Right atrium auricular region (tissue), 2 donors: ENCODE measurements around the gene IL17REL. TPM values are rescaled to one million over a fixed set of nuclear protein-coding genes. Genes with fewer than 3 reads are reported as not detected.

Experiments
- DNase-seq: peaks from one replicate; pipeline ENCODE4 v3.0.0-alpha.2; 2019; ENCODE audit warnings: low spot score
- H3K27ac ChIP-seq, 2 donors: fragments of 200-600 bp; sonication (generic); 1 replicate in 1 of 2; 2 replicates in 1 of 2; pipeline ENCODE4 v1.5.1; 2016 to 2019
- H3K27me3 ChIP-seq, 2 donors: fragments of 200-600 bp; sonication (generic); one replicate each; pipeline versions ENCODE4 v1.5.1 to v1.6.0; 2017 to 2019
- H3K36me3 ChIP-seq: fragments of 200-600 bp; sonication (generic); one replicate; pipeline ENCODE4 v1.5.1; 2016
- H3K4me1 ChIP-seq, 2 donors: fragments of 200-600 bp; sonication (generic); one replicate each; pipeline versions ENCODE4 v1.5.1 to v1.6.0; 2017 to 2019
- H3K4me3 ChIP-seq, 2 donors: fragments of 200-600 bp; sonication (generic); 1 replicate in 1 of 2; 2 replicates in 1 of 2; pipeline ENCODE4 v1.5.1; 2017 to 2019; ENCODE audit warnings: mild to moderate bottlenecking in 1 of 2, moderate library complexity in 1 of 2
- H3K9me3 ChIP-seq, 2 donors: fragments of 200-600 bp; sonication (generic); one replicate each; pipeline ENCODE4 v1.5.1; 2019
- CTCF ChIP-seq, 2 donors: fragments of 200-600 bp; sonication (generic); IDR thresholded peaks; one replicate each; pipeline ENCODE4 v1.5.1; 2019; ENCODE audit warnings: antibody characterized with exemption in 2 of 2
- total RNA-seq, 2 donors: library from RNA; depleted of rRNA; stranded (reverse); fragments of >200 nt; gene quantifications; one replicate each; pipeline ENCODE4 v1.1.0, GENCODE V29; 2016

The IL17REL gene
- total RNA-seq, 2 donors from 2014 or later = not detected

GRCh38 chr22:49972163-49973017, 40.2 kb downstream of the IL17REL start:
- no peak for TF ChIP-seq CTCF (IDR thresholded peaks at IDR 0.05)
- Histone ChIP-seq H3K27ac (peak overlapping the region; percentile 96 to 98), H3K4me3 (peak overlapping the region; percentile 46 to 58), H3K36me3 (no peaks in the 10 kb centered on the region), H3K4me1 (peaks cover 0 to 52% of the 10 kb centered on the region in 2 donors), H3K9me3 (no peaks in the 10 kb centered on the region), H3K27me3 (no peaks in the 10 kb centered on the region)
- no peak for DNase-seq

- Histone ChIP-seq H3K36me3 (no peaks in the 10 kb centered on the region), H3K4me3 (peak overlapping the region; percentile 46 to 58), H3K9me3 (no peaks in the 10 kb centered on the region), H3K4me1 (peaks cover 0 to 61% of the 10 kb centered on the region in 2 donors), H3K27ac (peak overlapping the region; percentile 96 to 98), H3K27me3 (no peaks in the 10 kb centered on the region)
- DNase-seq = peak; percentile 86
- no peak for TF ChIP-seq CTCF (IDR thresholded peaks at IDR 0.05)
These were observed 41.1 kb downstream of the IL17REL start for GRCh38 chr22:49971232-49972162.

GRCh38 chr22:49970528-49971231, 41.9 kb downstream of the IL17REL start:
- Histone ChIP-seq H3K4me3 (peak overlapping the region; percentile 46 to 58), H3K27me3 (no peaks in the 10 kb centered on the region), H3K4me1 (peaks cover 0 to 69% of the 10 kb centered on the region in 2 donors), H3K9me3 (no peaks in the 10 kb centered on the region), H3K27ac (peak overlapping the region; percentile 96 to 98), H3K36me3 (no peaks in the 10 kb centered on the region)
- peak; percentile 98 for DNase-seq
- no peak for TF ChIP-seq CTCF (IDR thresholded peaks at IDR 0.05)

- TF ChIP-seq CTCF (IDR thresholded peaks at IDR 0.05) = no peak
- DNase-seq = no peak
- H3K36me3 ChIP-seq = no peaks in the 10 kb centered on the region
- H3K4me3 ChIP-seq = no peak overlapping the region
- H3K27ac ChIP-seq = peak overlapping the region; percentile 96 to 98
- H3K27me3 ChIP-seq = no peaks in the 10 kb centered on the region
- peaks cover 0 to 76% of the 10 kb centered on the region in 2 donors for H3K4me1 ChIP-seq
- H3K9me3 ChIP-seq = no peaks in the 10 kb centered on the region
These were observed 42.6 kb downstream of the IL17REL start for GRCh38 chr22:49969751-49970527.
